ENCODE results near the gene ZDHHC3. TPM values are rescaled to one million over a fixed set of nuclear protein-coding genes. Genes with fewer than 3 reads are reported as not detected.

ZDHHC3 gene
- total and polyA plus RNA-seq, 5 donors from 2014 or later, result 36.8 to 55.8 (median 39.9) TPM

Other genes with a start within 250 kb of the ZDHHC3 start
- 0.67 TPM for gene ZNF501, start 246.5 kb downstream of the ZDHHC3 start, total RNA-seq
- gene ZNF501, start 246.5 kb downstream of the ZDHHC3 start, polyA plus RNA-seq, result 1 to 10 TPM; 1.8 to 2.9 (median 2.5) TPM
- 31.3 TPM for gene KIAA1143, start 214.6 kb downstream of the ZDHHC3 start, total RNA-seq
- gene KIAA1143, start 214.6 kb downstream of the ZDHHC3 start, polyA plus RNA-seq, result 10 to 100 TPM; 22.8 to 30.9 (median 27.9) TPM
- 1.1 TPM for gene KIF15, start 214.4 kb downstream of the ZDHHC3 start, total RNA-seq
- gene KIF15, start 214.4 kb downstream of the ZDHHC3 start, polyA plus RNA-seq, result under 1 TPM; 0.27 to 0.90 (median 0.55) TPM
- gene TMEM42, start 114.3 kb downstream of the ZDHHC3 start, total RNA-seq, result 15.2 TPM
- 10 to 100 TPM; 39.5 to 54.4 (median 44.9) TPM for gene TMEM42, start 114.3 kb downstream of the ZDHHC3 start, polyA plus RNA-seq
- not detected for gene TGM4, start 101.6 kb downstream of the ZDHHC3 start, total RNA-seq
- under 1 TPM in 3 of 4 donors, not detected in 1; 0.06 to 0.14 (median 0.07) TPM for gene TGM4, start 101.6 kb downstream of the ZDHHC3 start, polyA plus RNA-seq
- gene EXOSC7, start 70 bp upstream of the ZDHHC3 start, total RNA-seq, result 32.8 TPM
- 10 to 100 TPM; 42.5 to 51.7 (median 43.7) TPM for gene EXOSC7, start 70 bp upstream of the ZDHHC3 start, polyA plus RNA-seq
- 0.99 TPM for gene CLEC3B, start 50.1 kb upstream of the ZDHHC3 start, total RNA-seq
- under 1 TPM in 1 of 4 donors, not detected in 3; 0.29 TPM for gene CLEC3B, start 50.1 kb upstream of the ZDHHC3 start, polyA plus RNA-seq
- gene CDCP1, start 170.2 kb upstream of the ZDHHC3 start, total RNA-seq, result 0.54 TPM
- gene CDCP1, start 170.2 kb upstream of the ZDHHC3 start, polyA plus RNA-seq, result 1 to 10 TPM in 2 of 4 donors, under 1 TPM in 2; 0.47 to 2.5 (median 1.5) TPM